H9 (cell line): ENCODE data around the gene TBC1D9B. TPM values are rescaled to one million over a fixed set of nuclear protein-coding genes. Genes with fewer than 3 reads are reported as not detected.

ENCODE experiments used
- DNase-seq: peaks from one replicate; pipeline ENCODE4 v3.0.0-alpha.2; 2017
- H2AFZ ChIP-seq: one replicate; pipeline ENCODE4 v1.6.1; 2013; ENCODE audit warnings: mild to moderate bottlenecking, low read length, control low read depth, moderate library complexity
- H2AK5ac ChIP-seq: 2 replicates; pipeline ENCODE4 v1.6.1; 2013; ENCODE audit warnings: low read length, control low read depth, mixed read lengths; ENCODE audit not compliant: insufficient read length
- H2BK120ac ChIP-seq: one replicate; pipeline ENCODE4 v1.6.1; 2013; ENCODE audit warnings: low read depth, mild to moderate bottlenecking, low read length, control low read depth, inconsistent platforms; ENCODE audit not compliant: poor library complexity, severe bottlenecking
- H2BK12ac ChIP-seq: 2 replicates; pipeline ENCODE4 v1.6.1; 2013; ENCODE audit warnings: low read length, control low read depth, mixed read lengths, low read depth; ENCODE audit not compliant: insufficient read length
- H2BK15ac ChIP-seq: 2 replicates; pipeline ENCODE4 v1.6.1; 2013; ENCODE audit warnings: low read depth, low read length, control low read depth
- H2BK20ac ChIP-seq: one replicate; pipeline ENCODE4 v1.6.1; 2013; ENCODE audit warnings: low read depth, mild to moderate bottlenecking, low read length, control low read depth, inconsistent platforms; ENCODE audit not compliant: poor library complexity, severe bottlenecking
- H2BK5ac ChIP-seq: 2 replicates; pipeline ENCODE4 v1.6.1; 2013; ENCODE audit warnings: low read length, control low read depth, mixed read lengths; ENCODE audit not compliant: insufficient read length
- H3K14ac ChIP-seq: 2 replicates; pipeline ENCODE4 v1.6.1; 2013; ENCODE audit warnings: low read length, control low read depth; ENCODE audit not compliant: insufficient read depth
- H3K18ac ChIP-seq: 2 replicates; pipeline ENCODE4 v1.6.1; 2013; ENCODE audit warnings: low read depth, mild to moderate bottlenecking, mixed read lengths, low read length, control low read depth; ENCODE audit not compliant: insufficient read length
- H3K23ac ChIP-seq: 2 replicates; pipeline ENCODE4 v1.6.1; 2013; ENCODE audit warnings: low read length, control low read depth, mixed read lengths, low read depth; ENCODE audit not compliant: insufficient read length
- H3K23me2 ChIP-seq: 2 replicates; pipeline ENCODE4 v1.6.1; 2013; ENCODE audit warnings: low read depth, mild to moderate bottlenecking, mixed read lengths, low read length, control low read depth; ENCODE audit not compliant: insufficient read length, poor library complexity, severe bottlenecking
- H3K27ac ChIP-seq: 2 replicates; pipeline ENCODE4 v1.5.1; 2013; ENCODE audit warnings: low read length, control low read depth, mixed read lengths, low read depth; ENCODE audit not compliant: insufficient read length
- H3K27me3 ChIP-seq: 2 replicates; pipeline ENCODE4 v1.6.1; 2013; ENCODE audit warnings: low read length, control low read depth, inconsistent platforms; ENCODE audit not compliant: insufficient read depth
- H3K4ac ChIP-seq: 2 replicates; pipeline ENCODE4 v1.6.1; 2013; ENCODE audit warnings: low read depth, mild to moderate bottlenecking, control low read depth, inconsistent platforms, low read length, moderate library complexity
- H3K4me1 ChIP-seq: 2 replicates; pipeline ENCODE4 v1.6.1; 2013; ENCODE audit warnings: low read length, control low read depth, inconsistent platforms; ENCODE audit not compliant: insufficient read depth
- H3K4me2 ChIP-seq: 2 replicates; pipeline ENCODE4 v1.6.1; 2013; ENCODE audit warnings: low read length, control low read depth, mixed read lengths; ENCODE audit not compliant: insufficient read length, insufficient read depth
- H3K56ac ChIP-seq: 2 replicates; pipeline ENCODE4 v1.6.1; 2013; ENCODE audit warnings: low read depth, mild to moderate bottlenecking, mixed read lengths, low read length, control low read depth; ENCODE audit not compliant: insufficient read length
- H3K79me1 ChIP-seq: 2 replicates; pipeline ENCODE4 v1.6.1; 2013; ENCODE audit warnings: low read depth, mild to moderate bottlenecking, moderate library complexity, low read length, control low read depth, inconsistent platforms; ENCODE audit not compliant: insufficient read depth, poor library complexity, severe bottlenecking
- H3K79me2 ChIP-seq: 2 replicates; pipeline ENCODE4 v1.6.1; 2013; ENCODE audit warnings: low read length, control low read depth, inconsistent platforms; ENCODE audit not compliant: insufficient read depth
- H3K9ac ChIP-seq: 2 replicates; pipeline ENCODE4 v1.6.1; 2013; ENCODE audit warnings: low read length, control low read depth, mixed read lengths; ENCODE audit not compliant: insufficient read length; ENCODE audit errors: extremely low read depth
- H3K9me3 ChIP-seq: one replicate; pipeline ENCODE4 v1.6.1; 2013; ENCODE audit warnings: low read depth, low read length, inconsistent platforms; ENCODE audit not compliant: control insufficient read depth
- H3T11ph ChIP-seq: one replicate; pipeline ENCODE4 v1.6.1; 2013; ENCODE audit warnings: mild to moderate bottlenecking, low read length, control low read depth, inconsistent platforms
- H4K20me1 ChIP-seq: one replicate; pipeline ENCODE4 v1.6.1; 2013; ENCODE audit not compliant: control insufficient read depth, insufficient read length, insufficient read depth
- H4K5ac ChIP-seq: 2 replicates; pipeline ENCODE4 v1.6.1; 2013; ENCODE audit warnings: low read depth, mild to moderate bottlenecking, mixed read lengths, low read length, control low read depth; ENCODE audit not compliant: insufficient read length
- H4K8ac ChIP-seq: replicated peaks from 2 replicates; pipeline ENCODE4 v1.6.1; 2013; ENCODE audit warnings: low read length, control low read depth, mixed read lengths, low read depth; ENCODE audit not compliant: insufficient read length
- H4K91ac ChIP-seq: 2 replicates; pipeline ENCODE4 v1.6.1; 2013; ENCODE audit warnings: low read depth, mild to moderate bottlenecking, moderate library complexity, mixed read lengths, low read length, control low read depth; ENCODE audit not compliant: insufficient read length
- H3K27ac Mint-ChIP-seq, 3 experiments: 2 replicates in 2 of 3; 3 replicates in 1 of 3; pipeline ENCODE4 v1.8.0; 2020 to 2021; ENCODE audit warnings: mixed read lengths in 3 of 3, mild to moderate bottlenecking in 1 of 3, moderate library complexity in 1 of 3
- H3K27me3 Mint-ChIP-seq: 2 replicates; pipeline ENCODE4 v1.8.0; 2021; ENCODE audit warnings: low read depth, mild to moderate bottlenecking, moderate library complexity, mixed read lengths
- H3K36me3 Mint-ChIP-seq, 3 experiments: 2 replicates in 2 of 3; 3 replicates in 1 of 3; pipeline ENCODE4 v1.8.0; 2020 to 2021; ENCODE audit warnings: low read depth in 3 of 3, mixed read lengths in 3 of 3; ENCODE audit not compliant: insufficient read depth in 1 of 3
- H3K4me1 Mint-ChIP-seq, 2 experiments: 2 replicates each; pipeline ENCODE4 v1.8.0; 2020; ENCODE audit warnings: mixed read lengths in 2 of 2
- H3K4me3 Mint-ChIP-seq, 2 experiments: 2 replicates in 1 of 2; 3 replicates in 1 of 2; pipeline ENCODE4 v1.8.0; 2020 to 2021; ENCODE audit warnings: mild to moderate bottlenecking in 2 of 2, mixed read lengths in 2 of 2, moderate library complexity in 1 of 2
- H3K9me3 Mint-ChIP-seq, 2 experiments: 2 replicates in 1 of 2; 3 replicates in 1 of 2; pipeline ENCODE4 v1.8.0; 2020; ENCODE audit warnings: mild to moderate bottlenecking in 2 of 2, mixed read lengths in 2 of 2, moderate library complexity in 1 of 2
- WGBS: extraction: QIAGEN DNeasy Blood & Tissue Kit; methylation state at CpG from one replicate; pipeline ENCODE4 v1.1.7; 2013; ENCODE audit warnings: missing lambda C conversion rate, low lambda C conversion rate, mixed read lengths; ENCODE audit not compliant: insufficient read length; ENCODE audit errors: extremely low coverage; 5-methylcytosine and 5-hydroxymethylcytosine counted together
- total RNA-seq: library from RNA; stranded (reverse); gene quantifications from 2 replicates; pipeline ENCODE4 v1.2.1, GENCODE V29; 2021
- TF ChIP-seq, protein P1 (sequence below): fragments of 200-600 bp; sonication (generic); conservative IDR thresholded peaks from 3 replicates; pipeline ENCODE4 v1.8.0; 2021; ENCODE audit warnings: antibody characterized with exemption, mild to moderate bottlenecking

Gene TBC1D9B
- total RNA-seq, 1 experiment from 2014 or later, result 62.1 TPM

- H2BK120ac ChIP-seq, result no peak overlapping the region
- H3K4ac ChIP-seq, result no peak overlapping the region
- no peak for DNase-seq
- H3K23me2 ChIP-seq, result peaks cover 12% of the 10 kb centered on the region
- H3K9me3 ChIP-seq, result no peaks in the 10 kb centered on the region
- H4K91ac ChIP-seq, result no peak overlapping the region
- Mint-ChIP-seq H3K27ac (no peak overlapping the region; a peak in 1 of 7 replicates), H3K9me3 (no peaks in the 10 kb centered on the region; a peak in 2 of 5 replicates), H3K36me3 (peaks cover 5 to 38% (median 22%) of the 10 kb centered on the region in 3 experiments; a peak in 6 of 7 replicates), H3K4me3 (no peak overlapping the region), H3K4me1 (peaks cover 21 to 22% of the 10 kb centered on the region in 2 experiments), H3K27me3 (peaks cover 11% of the 10 kb centered on the region)
- H3K79me2 ChIP-seq, result no peaks in the 10 kb centered on the region
- no peak overlapping the region for H3K9ac ChIP-seq
- no peaks in the 10 kb centered on the region for H4K20me1 ChIP-seq
- no peaks in the 10 kb centered on the region for H3K79me1 ChIP-seq
- WGBS, result no CpG with 5 or more reads among the region's 5 CpGs
- no peak overlapping the region for H3T11ph ChIP-seq
- TF ChIP-seq, protein P1, sequence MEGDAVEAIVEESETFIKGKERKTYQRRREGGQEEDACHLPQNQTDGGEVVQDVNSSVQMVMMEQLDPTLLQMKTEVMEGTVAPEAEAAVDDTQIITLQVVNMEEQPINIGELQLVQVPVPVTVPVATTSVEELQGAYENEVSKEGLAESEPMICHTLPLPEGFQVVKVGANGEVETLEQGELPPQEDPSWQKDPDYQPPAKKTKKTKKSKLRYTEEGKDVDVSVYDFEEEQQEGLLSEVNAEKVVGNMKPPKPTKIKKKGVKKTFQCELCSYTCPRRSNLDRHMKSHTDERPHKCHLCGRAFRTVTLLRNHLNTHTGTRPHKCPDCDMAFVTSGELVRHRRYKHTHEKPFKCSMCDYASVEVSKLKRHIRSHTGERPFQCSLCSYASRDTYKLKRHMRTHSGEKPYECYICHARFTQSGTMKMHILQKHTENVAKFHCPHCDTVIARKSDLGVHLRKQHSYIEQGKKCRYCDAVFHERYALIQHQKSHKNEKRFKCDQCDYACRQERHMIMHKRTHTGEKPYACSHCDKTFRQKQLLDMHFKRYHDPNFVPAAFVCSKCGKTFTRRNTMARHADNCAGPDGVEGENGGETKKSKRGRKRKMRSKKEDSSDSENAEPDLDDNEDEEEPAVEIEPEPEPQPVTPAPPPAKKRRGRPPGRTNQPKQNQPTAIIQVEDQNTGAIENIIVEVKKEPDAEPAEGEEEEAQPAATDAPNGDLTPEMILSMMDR, result no peak
- no peaks in the 10 kb centered on the region for H3K27me3 ChIP-seq
- no peak overlapping the region for H4K8ac ChIP-seq
- H3K56ac ChIP-seq, result no peak overlapping the region
- no peak overlapping the region for H3K27ac ChIP-seq
- no peak overlapping the region for H3K4me2 ChIP-seq
- H3K23ac ChIP-seq, result no peak overlapping the region
- H2BK5ac ChIP-seq, result no peak overlapping the region
- no peak overlapping the region for H3K14ac ChIP-seq
- H4K5ac ChIP-seq, result no peak overlapping the region
- H3K4me1 ChIP-seq, result no peaks in the 10 kb centered on the region; the same call in 1 of the 2 replicates
- H2AFZ ChIP-seq, result no peak overlapping the region
- no peak overlapping the region for H2BK15ac ChIP-seq
- no peak overlapping the region for H3K18ac ChIP-seq
- no peak overlapping the region for H2BK20ac ChIP-seq
- no peak overlapping the region for H2AK5ac ChIP-seq
- no peak overlapping the region for H2BK12ac ChIP-seq
These were observed 94.6 kb downstream of the TBC1D9B start for GRCh38 chr5:179812997-179813607.
